Upper lobe of left lung (tissue), 6 donors: ENCODE results near the gene ANKRD13A. TPM values are rescaled to one million over a fixed set of nuclear protein-coding genes. Genes with fewer than 3 reads are reported as not detected.

Source experiments
- ATAC-seq, 2 donors: fragments of 200-7000 bp; cut with Tn5 transposase; one replicate each; pipeline ENCODE4 v1.9.1; 2022; ENCODE audit warnings: mild to moderate bottlenecking in 2 of 2, moderate library complexity in 2 of 2; ENCODE audit not compliant: low FRiP score in 2 of 2
- DNase-seq, 2 donors: peaks; one replicate each; pipeline ENCODE4 v3.0.0-alpha.2; 2019 to 2020
- H3K27ac ChIP-seq, 4 donors: fragments of 200-600 bp; sonication (generic); one replicate each; pipeline ENCODE4 v1.5.1; 2016 to 2019
- H3K27me3 ChIP-seq, 4 donors: fragments of 200-600 bp; sonication (generic); one replicate each; pipeline ENCODE4 v1.5.1; 2017 to 2019
- H3K36me3 ChIP-seq, 4 donors: fragments of 200-600 bp; sonication (generic); one replicate each; pipeline ENCODE4 v1.5.1; 2016 to 2019
- H3K4me1 ChIP-seq, 4 donors: fragments of 200-600 bp; sonication (generic); one replicate each; pipeline ENCODE4 v1.5.1; 2018 to 2019
- H3K4me3 ChIP-seq, 4 donors: fragments of 200-600 bp; sonication (generic); one replicate each; pipeline ENCODE4 v1.5.1; 2017 to 2019; ENCODE audit warnings: mild to moderate bottlenecking in 2 of 4, moderate library complexity in 1 of 4
- H3K9me3 ChIP-seq, 4 donors: fragments of 200-600 bp; sonication (generic); one replicate each; pipeline ENCODE4 v1.5.1; 2018 to 2019
- EP300 ChIP-seq, 4 donors: sonication (generic); formaldehyde crosslinking; IDR thresholded peaks; one replicate each; pipeline ENCODE4 v1.5.1; 2017; ENCODE audit warnings: antibody characterized with exemption in 4 of 4, control low read depth in 2 of 4
- POLR2A ChIP-seq, 4 donors: fragments of 450-650 bp; IDR thresholded peaks; one replicate each; pipeline ENCODE4 v1.5.1; 2016 to 2017; ENCODE audit warnings: antibody characterized with exemption in 4 of 4, mild to moderate bottlenecking in 2 of 4
- POLR2AphosphoS5 ChIP-seq, 2 donors: sonication (generic); formaldehyde crosslinking; IDR thresholded peaks; one replicate each; pipeline ENCODE4 v1.5.1; 2017; ENCODE audit warnings: antibody characterized with exemption in 2 of 2
- WGBS, 2 donors: methylation state at CpG; one replicate each; pipeline ENCODE4 v1.1.5; 2017 to 2018; 5-methylcytosine and 5-hydroxymethylcytosine counted together
- small RNA-seq, 4 donors: library from RNA; depleted of rRNA; stranded (forward); fragments of <200 nt; gene quantifications; one replicate each; pipeline ENCODE3, GENCODE V24; 2016
- total RNA-seq, 6 donors: library from RNA; depleted of rRNA in 4 of 6; stranded (reverse); fragments of >200 nt in 4 of 6; gene quantifications; one replicate each; pipeline versions ENCODE4 v1.1.0 to v1.2.1, GENCODE V29; 2016 to 2021
- TF ChIP-seq, protein P1 (sequence below), 6 experiments: fragments of 450-650 bp in 4 of 6; fragments of 200-600 bp in 2 of 6; sonication (generic) in 2 of 6; IDR thresholded peaks; one replicate each; pipeline ENCODE4 v1.5.1; 2016 to 2019; ENCODE audit warnings: antibody characterized with exemption in 6 of 6
- donor health status: DM: no; HTN: no; CAD: no; lungs with moderate emphysema.
- donor health status: DM: no; HTN: yes; CAD: no; lungs with severe emphysema.

Gene ANKRD13A
- total RNA-seq, 6 donors from 2014 or later: 58.9 to 166 (median 74.6) TPM

DNA sequence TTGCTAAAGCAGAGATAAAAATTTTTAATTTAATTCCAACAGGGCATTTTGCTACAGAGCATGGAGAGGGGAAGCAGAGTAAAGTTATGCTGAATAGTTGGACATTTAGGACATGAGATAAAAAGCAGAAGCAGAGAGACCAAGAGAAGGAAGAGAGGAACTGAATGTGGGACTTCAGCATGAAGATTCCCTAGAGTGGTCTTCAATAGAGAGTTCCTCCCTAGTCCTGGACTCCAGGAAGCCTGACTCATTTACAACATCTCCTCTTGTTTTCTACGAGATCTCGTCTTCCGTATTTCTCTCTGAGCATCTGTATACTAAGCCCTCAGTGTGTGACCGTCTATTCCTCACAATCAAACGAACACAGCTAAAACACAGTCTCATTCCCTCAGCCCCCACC lies 89.7 kb downstream of the ANKRD13A start:
- TF ChIP-seq EP300 (IDR thresholded peaks at IDR 0.05) (no peak), POLR2A (IDR thresholded peaks at IDR 0.05) (no peak), POLR2AphosphoS5 (IDR thresholded peaks at IDR 0.05) (no peak)
- TF ChIP-seq, protein P1, sequence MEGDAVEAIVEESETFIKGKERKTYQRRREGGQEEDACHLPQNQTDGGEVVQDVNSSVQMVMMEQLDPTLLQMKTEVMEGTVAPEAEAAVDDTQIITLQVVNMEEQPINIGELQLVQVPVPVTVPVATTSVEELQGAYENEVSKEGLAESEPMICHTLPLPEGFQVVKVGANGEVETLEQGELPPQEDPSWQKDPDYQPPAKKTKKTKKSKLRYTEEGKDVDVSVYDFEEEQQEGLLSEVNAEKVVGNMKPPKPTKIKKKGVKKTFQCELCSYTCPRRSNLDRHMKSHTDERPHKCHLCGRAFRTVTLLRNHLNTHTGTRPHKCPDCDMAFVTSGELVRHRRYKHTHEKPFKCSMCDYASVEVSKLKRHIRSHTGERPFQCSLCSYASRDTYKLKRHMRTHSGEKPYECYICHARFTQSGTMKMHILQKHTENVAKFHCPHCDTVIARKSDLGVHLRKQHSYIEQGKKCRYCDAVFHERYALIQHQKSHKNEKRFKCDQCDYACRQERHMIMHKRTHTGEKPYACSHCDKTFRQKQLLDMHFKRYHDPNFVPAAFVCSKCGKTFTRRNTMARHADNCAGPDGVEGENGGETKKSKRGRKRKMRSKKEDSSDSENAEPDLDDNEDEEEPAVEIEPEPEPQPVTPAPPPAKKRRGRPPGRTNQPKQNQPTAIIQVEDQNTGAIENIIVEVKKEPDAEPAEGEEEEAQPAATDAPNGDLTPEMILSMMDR (IDR thresholded peaks at IDR 0.05): no peak
- ATAC-seq (peak in 1 of 2 donors; percentile 69), DNase-seq (no peak)
- Histone ChIP-seq H3K36me3 (no peaks in the 10 kb centered on the region), H3K9me3 (no peaks in the 10 kb centered on the region), H3K4me1 (no peaks in the 10 kb centered on the region), H3K27me3 (no peaks in the 10 kb centered on the region), H3K4me3 (no peak overlapping the region), H3K27ac (peak overlapping the region in 1 of 4 donors; percentile 19)
- 67 to 76% methylated on average over 5 of the region's 5 CpGs for WGBS, 2 donors

Small RNA genes within 50 kb of the gene (small RNA-seq; reads per million reads assigned to genes)
- 0 reads per million in 4 donors for gene AC007546.2

Other genes starting within 250 kb of the ANKRD13A start
- gene TRPV4, start 166.0 kb upstream of the ANKRD13A start, total RNA-seq: 1 to 10 TPM; 2.2 to 9.7 (median 5.4) TPM
- 10 to 100 TPM; 24.7 to 59.7 (median 46.6) TPM for gene GLTP, start 118.9 kb upstream of the ANKRD13A start, total RNA-seq
- gene TCHP, start 99.2 kb upstream of the ANKRD13A start, total RNA-seq: 10 to 100 TPM; 10.5 to 90.1 (median 29.7) TPM
- 10 to 100 TPM; 45.1 to 89.1 (median 55.3) TPM for gene GIT2, start 3.1 kb upstream of the ANKRD13A start, total RNA-seq
- gene C12orf76, start 49.1 kb downstream of the ANKRD13A start, total RNA-seq: 10 to 100 TPM in 5 of 6 donors, 1 to 10 TPM in 1; 8.4 to 30.5 (median 19.6) TPM
- 10 to 100 TPM in 3 of 6 donors, 1 to 10 TPM in 3; 7.7 to 39.1 (median 10.8) TPM for gene IFT81, start 124.9 kb downstream of the ANKRD13A start, total RNA-seq